Measurements from ENCODE around the gene SMG7.

The SMG7 gene

DNA sequence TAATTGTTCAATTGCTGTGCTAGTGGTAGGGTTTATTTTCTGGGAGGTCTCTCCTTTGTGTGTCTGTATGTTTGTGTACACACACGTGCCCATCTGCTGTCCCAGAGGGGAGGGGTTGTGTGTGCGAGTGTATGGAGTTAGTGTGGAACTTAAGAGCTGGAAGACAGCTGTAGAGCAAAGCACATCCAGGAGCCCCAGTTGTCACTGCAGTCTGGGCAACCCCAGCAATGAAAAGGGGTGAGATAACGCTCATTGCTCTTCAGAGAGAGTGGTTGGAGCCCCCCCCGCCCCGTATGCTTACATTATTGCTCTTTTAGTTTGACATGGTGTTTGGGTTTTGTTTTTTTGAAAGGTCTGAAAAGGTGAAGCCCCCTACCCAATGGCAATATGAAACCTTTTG lies 81.0 kb downstream of the SMG7 start:
- Histone ChIP-seq H3K27ac (ENCODE audit: insufficient read depth, low read depth, low read length, poor library complexity, severe bottlenecking) (no peak overlapping the region), H3K4me3 (ENCODE audit: insufficient read depth, low read depth, low read length) (no peak overlapping the region), H3K9me3 (ENCODE audit: control insufficient read depth, low read length) (no peaks in the 10 kb centered on the region), H3K4me1 (ENCODE audit: control insufficient read depth, insufficient read depth, low read length) (no peaks in the 10 kb centered on the region), H3K27me3 (ENCODE audit: control insufficient read depth, insufficient read depth, low read length, poor library complexity, severe bottlenecking) (no peaks in the 10 kb centered on the region), H3K36me3 (ENCODE audit: control insufficient read depth, insufficient read depth, low read length) (peaks cover 11% of the 10 kb centered on the region)
- WGBS, 2 experiments: 90 to 92% methylated on average over 5 of the region's 5 CpGs

GRCh38 chr1:183553764-183554163 lies 81.5 kb downstream of the SMG7 start:
- no peaks in the 10 kb centered on the region for H3K4me1 ChIP-seq (ENCODE audit: control insufficient read depth, insufficient read depth, low read length)
- WGBS, 2 experiments: 85 to 98% methylated on average over 3 of the region's 3 CpGs
- H3K27ac ChIP-seq (ENCODE audit: insufficient read depth, low read depth, low read length, poor library complexity, severe bottlenecking): no peak overlapping the region
- no peaks in the 10 kb centered on the region for H3K9me3 ChIP-seq (ENCODE audit: control insufficient read depth, low read length)
- no peak overlapping the region for H3K4me3 ChIP-seq (ENCODE audit: insufficient read depth, low read depth, low read length)
- H3K36me3 ChIP-seq (ENCODE audit: control insufficient read depth, insufficient read depth, low read length): peaks cover 11% of the 10 kb centered on the region
- H3K27me3 ChIP-seq (ENCODE audit: control insufficient read depth, insufficient read depth, low read length, poor library complexity, severe bottlenecking): no peaks in the 10 kb centered on the region

GRCh38 chr1:183554577-183554976 lies 82.3 kb downstream of the SMG7 start:
- Histone ChIP-seq H3K4me3 (ENCODE audit: insufficient read depth, low read depth, low read length) (no peak overlapping the region), H3K27ac (ENCODE audit: insufficient read depth, low read depth, low read length, poor library complexity, severe bottlenecking) (no peak overlapping the region), H3K9me3 (ENCODE audit: control insufficient read depth, low read length) (no peaks in the 10 kb centered on the region), H3K27me3 (ENCODE audit: control insufficient read depth, insufficient read depth, low read length, poor library complexity, severe bottlenecking) (no peaks in the 10 kb centered on the region), H3K4me1 (ENCODE audit: control insufficient read depth, insufficient read depth, low read length) (no peaks in the 10 kb centered on the region), H3K36me3 (ENCODE audit: control insufficient read depth, insufficient read depth, low read length) (peaks cover 11% of the 10 kb centered on the region)
- WGBS, 2 experiments: 96 to 100% methylated on average over 3 of the region's 3 CpGs

DNA sequence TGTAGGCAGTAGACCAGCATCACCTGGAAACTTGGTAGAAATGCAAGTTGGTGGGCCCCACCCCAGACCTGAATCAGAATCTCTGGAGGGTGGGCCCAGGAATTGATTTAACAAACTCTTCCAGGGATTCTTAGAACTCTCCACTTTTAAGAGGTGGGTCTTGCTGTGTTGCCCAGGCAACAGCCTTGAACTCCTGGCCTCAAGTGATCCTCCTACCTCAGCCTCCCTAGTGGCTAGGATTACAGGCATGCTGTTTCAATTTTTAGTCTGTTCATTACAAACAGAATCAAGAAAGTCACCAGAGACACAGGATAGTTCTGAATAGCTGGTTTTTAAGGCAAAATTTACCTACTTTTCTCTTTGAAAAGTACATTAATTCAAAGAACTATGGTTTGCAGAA lies 86.8 kb downstream of the SMG7 start:
- Histone ChIP-seq H3K36me3 (ENCODE audit: control insufficient read depth, insufficient read depth, low read length) (no peaks in the 10 kb centered on the region), H3K9me3 (ENCODE audit: control insufficient read depth, low read length) (no peaks in the 10 kb centered on the region), H3K4me1 (ENCODE audit: control insufficient read depth, insufficient read depth, low read length) (no peaks in the 10 kb centered on the region), H3K27me3 (ENCODE audit: control insufficient read depth, insufficient read depth, low read length, poor library complexity, severe bottlenecking) (no peaks in the 10 kb centered on the region), H3K27ac (ENCODE audit: insufficient read depth, low read depth, low read length, poor library complexity, severe bottlenecking) (no peak overlapping the region), H3K4me3 (ENCODE audit: insufficient read depth, low read depth, low read length) (no peak overlapping the region)

DNA sequence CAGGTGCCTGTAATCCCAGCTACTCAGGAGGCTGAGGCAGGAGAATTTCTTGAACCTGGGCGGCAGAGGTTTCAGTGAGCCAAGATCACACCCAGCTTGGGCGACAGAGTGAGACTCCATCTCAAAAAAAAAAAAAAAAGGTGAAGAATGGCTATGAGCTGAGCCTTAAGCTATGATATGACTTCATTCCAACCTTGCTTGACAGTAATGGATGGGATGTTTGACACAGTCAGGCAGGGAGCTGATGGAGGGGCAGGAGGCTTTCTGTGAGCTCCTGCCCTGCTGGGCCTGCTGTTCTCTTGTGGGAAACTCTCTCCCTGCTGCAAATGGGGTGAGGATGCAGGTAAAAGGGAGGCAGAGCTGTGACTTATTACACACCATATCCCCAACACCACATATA lies 90.4 kb downstream of the SMG7 start:
- Histone ChIP-seq H3K9me3 (ENCODE audit: control insufficient read depth, low read length) (no peaks in the 10 kb centered on the region), H3K4me3 (ENCODE audit: insufficient read depth, low read depth, low read length) (no peak overlapping the region), H3K27ac (ENCODE audit: insufficient read depth, low read depth, low read length, poor library complexity, severe bottlenecking) (no peak overlapping the region), H3K27me3 (ENCODE audit: control insufficient read depth, insufficient read depth, low read length, poor library complexity, severe bottlenecking) (no peaks in the 10 kb centered on the region), H3K36me3 (ENCODE audit: control insufficient read depth, insufficient read depth, low read length) (no peaks in the 10 kb centered on the region), H3K4me1 (ENCODE audit: control insufficient read depth, insufficient read depth, low read length) (no peaks in the 10 kb centered on the region)
- WGBS, 2 experiments: 92 to 96% methylated on average over 2 of the region's 2 CpGs

GRCh38 chr1:183565261-183565660 lies 93.0 kb downstream of the SMG7 start:
- no peaks in the 10 kb centered on the region for H3K4me1 ChIP-seq (ENCODE audit: control insufficient read depth, insufficient read depth, low read length)
- H3K9me3 ChIP-seq (ENCODE audit: control insufficient read depth, low read length): no peaks in the 10 kb centered on the region
- no peaks in the 10 kb centered on the region for H3K36me3 ChIP-seq (ENCODE audit: control insufficient read depth, insufficient read depth, low read length)
- H3K27me3 ChIP-seq (ENCODE audit: control insufficient read depth, insufficient read depth, low read length, poor library complexity, severe bottlenecking): no peaks in the 10 kb centered on the region
- 72 to 87% methylated on average over 3 to 4 of the region's 4 CpGs for WGBS, 2 experiments
- no peak overlapping the region for H3K4me3 ChIP-seq (ENCODE audit: insufficient read depth, low read depth, low read length)
- H3K27ac ChIP-seq (ENCODE audit: insufficient read depth, low read depth, low read length, poor library complexity, severe bottlenecking): no peak overlapping the region

GRCh38 chr1:183566026-183566425 lies 93.7 kb downstream of the SMG7 start:
- H3K4me3 ChIP-seq (ENCODE audit: insufficient read depth, low read depth, low read length): no peak overlapping the region
- 93 to 94% methylated on average over 2 of the region's 2 CpGs for WGBS, 2 experiments
- no peaks in the 10 kb centered on the region for H3K27me3 ChIP-seq (ENCODE audit: control insufficient read depth, insufficient read depth, low read length, poor library complexity, severe bottlenecking)
- H3K9me3 ChIP-seq (ENCODE audit: control insufficient read depth, low read length): no peaks in the 10 kb centered on the region
- no peaks in the 10 kb centered on the region for H3K36me3 ChIP-seq (ENCODE audit: control insufficient read depth, insufficient read depth, low read length)
- H3K4me1 ChIP-seq (ENCODE audit: control insufficient read depth, insufficient read depth, low read length): no peaks in the 10 kb centered on the region
- no peak overlapping the region for H3K27ac ChIP-seq (ENCODE audit: insufficient read depth, low read depth, low read length, poor library complexity, severe bottlenecking)

GRCh38 chr1:183567584-183567983 lies 95.3 kb downstream of the SMG7 start:
- H3K4me3 ChIP-seq (ENCODE audit: insufficient read depth, low read depth, low read length): no peak overlapping the region
- no peaks in the 10 kb centered on the region for H3K36me3 ChIP-seq (ENCODE audit: control insufficient read depth, insufficient read depth, low read length)
- whole genome bisulfite sequencing, 2 experiments: 90 to 94% methylated on average over 5 of the region's 5 CpGs
- H3K4me1 ChIP-seq (ENCODE audit: control insufficient read depth, insufficient read depth, low read length): no peaks in the 10 kb centered on the region
- H3K27me3 ChIP-seq (ENCODE audit: control insufficient read depth, insufficient read depth, low read length, poor library complexity, severe bottlenecking): no peaks in the 10 kb centered on the region
- H3K9me3 ChIP-seq (ENCODE audit: control insufficient read depth, low read length): no peaks in the 10 kb centered on the region
- no peak overlapping the region for H3K27ac ChIP-seq (ENCODE audit: insufficient read depth, low read depth, low read length, poor library complexity, severe bottlenecking)

DNA sequence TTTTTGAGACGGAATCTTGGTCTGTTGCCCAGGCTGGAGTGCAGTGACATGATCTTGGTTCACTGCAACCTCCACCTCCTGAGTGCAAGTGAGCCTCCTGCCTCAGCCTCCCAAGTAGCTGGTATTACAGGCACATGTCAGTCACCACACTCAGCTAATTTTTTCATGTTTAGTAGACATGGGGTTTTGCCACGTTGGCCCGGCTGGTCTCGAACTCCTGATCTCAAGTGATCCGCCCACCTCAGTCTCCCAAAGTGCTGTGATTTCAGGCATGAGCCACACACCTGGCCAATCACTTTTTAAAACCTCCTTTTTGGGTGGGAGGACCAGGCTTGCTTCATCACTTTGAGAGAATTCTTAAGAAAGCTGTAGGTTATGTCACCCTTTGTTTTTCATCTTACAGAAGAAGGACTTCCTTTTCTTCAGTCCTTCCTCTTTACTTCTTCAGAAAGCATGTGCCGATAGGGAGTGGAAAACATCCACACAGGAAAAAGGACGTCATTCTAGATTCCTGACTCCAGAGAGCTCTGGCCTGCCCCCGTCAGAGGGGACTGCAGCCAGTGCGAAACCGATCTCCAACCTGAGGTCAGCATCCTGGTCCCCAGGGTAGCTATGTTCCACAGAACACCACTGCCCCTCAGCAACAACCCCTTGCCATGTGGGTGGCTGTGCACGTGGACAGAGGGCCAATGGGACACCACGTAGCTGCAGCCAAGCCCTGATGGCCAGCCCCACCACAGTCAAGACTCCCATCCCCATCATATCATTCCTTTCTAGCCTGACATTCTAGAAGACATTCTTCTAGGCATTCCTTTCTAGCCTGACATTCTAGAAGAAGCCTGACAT lies 96.1 kb downstream of the SMG7 start:
- WGBS, 2 experiments: 92% methylated on average over 12 of the region's 12 CpGs
- Histone ChIP-seq H3K4me1 (ENCODE audit: control insufficient read depth, insufficient read depth, low read length) (no peaks in the 10 kb centered on the region), H3K36me3 (ENCODE audit: control insufficient read depth, insufficient read depth, low read length) (no peaks in the 10 kb centered on the region), H3K9me3 (ENCODE audit: control insufficient read depth, low read length) (no peaks in the 10 kb centered on the region), H3K4me3 (ENCODE audit: insufficient read depth, low read depth, low read length) (no peak overlapping the region), H3K27ac (ENCODE audit: insufficient read depth, low read depth, low read length, poor library complexity, severe bottlenecking) (no peak overlapping the region), H3K27me3 (ENCODE audit: control insufficient read depth, insufficient read depth, low read length, poor library complexity, severe bottlenecking) (no peaks in the 10 kb centered on the region)

GRCh38 chr1:183569141-183569540 lies 96.8 kb downstream of the SMG7 start:
- 92 to 97% methylated on average over 4 of the region's 4 CpGs for WGBS, 2 experiments
- H3K27ac ChIP-seq (ENCODE audit: insufficient read depth, low read depth, low read length, poor library complexity, severe bottlenecking): no peak overlapping the region

More at GRCh38 chr1:183569141-183569540, 96.8 kb downstream of the SMG7 start:
- Histone ChIP-seq H3K27me3 (ENCODE audit: control insufficient read depth, insufficient read depth, low read length, poor library complexity, severe bottlenecking) (no peaks in the 10 kb centered on the region), H3K4me1 (ENCODE audit: control insufficient read depth, insufficient read depth, low read length) (no peaks in the 10 kb centered on the region), H3K36me3 (ENCODE audit: control insufficient read depth, insufficient read depth, low read length) (no peaks in the 10 kb centered on the region), H3K9me3 (ENCODE audit: control insufficient read depth, low read length) (no peaks in the 10 kb centered on the region), H3K4me3 (ENCODE audit: insufficient read depth, low read depth, low read length) (no peak overlapping the region)
